GM12873 (cell line): Measurements from ENCODE around the gene HOXA7.

Experiments used
- CTCF ChIP-seq: IDR thresholded peaks from 2 replicates; pipeline ENCODE4 v1.5.1; 2012; ENCODE audit warnings: low read depth, mild to moderate bottlenecking, moderate library complexity, low read length, control low read depth; ENCODE audit not compliant: insufficient read depth; ENCODE audit errors: missing control alignments

Gene HOXA7

GRCh38 chr7:27176962-27177794, 20.7 kb upstream of the HOXA7 start:
- no peak for TF ChIP-seq CTCF

- no peak for TF ChIP-seq CTCF
Observed at GRCh38 chr7:27176524-27176845, 20.0 kb upstream of the HOXA7 start.

GRCh38 chr7:27175626-27176523, 19.4 kb upstream of the HOXA7 start:
- TF ChIP-seq CTCF, result no peak

GRCh38 chr7:27174874-27175625, 18.6 kb upstream of the HOXA7 start:
- TF ChIP-seq CTCF, result no peak

GRCh38 chr7:27173956-27174873, 17.7 kb upstream of the HOXA7 start, which contains the start of gene HOXA10:
Gene HOXA10, minus strand, starts transcription at chr7:27174320. Its CDS starts 14 bp downstream, at chr7:27174306.
- no peak for TF ChIP-seq CTCF

GRCh38 chr7:27173511-27173955, 17.1 kb upstream of the HOXA7 start:
- TF ChIP-seq CTCF, result no peak
